ENCODE measurements around the gene LZTFL1. TPM values are rescaled to one million over a fixed set of nuclear protein-coding genes. Genes with fewer than 3 reads are reported as not detected.

Gene LZTFL1
- polyA plus RNA-seq, 1 experiment: 32.4 TPM

DNA sequence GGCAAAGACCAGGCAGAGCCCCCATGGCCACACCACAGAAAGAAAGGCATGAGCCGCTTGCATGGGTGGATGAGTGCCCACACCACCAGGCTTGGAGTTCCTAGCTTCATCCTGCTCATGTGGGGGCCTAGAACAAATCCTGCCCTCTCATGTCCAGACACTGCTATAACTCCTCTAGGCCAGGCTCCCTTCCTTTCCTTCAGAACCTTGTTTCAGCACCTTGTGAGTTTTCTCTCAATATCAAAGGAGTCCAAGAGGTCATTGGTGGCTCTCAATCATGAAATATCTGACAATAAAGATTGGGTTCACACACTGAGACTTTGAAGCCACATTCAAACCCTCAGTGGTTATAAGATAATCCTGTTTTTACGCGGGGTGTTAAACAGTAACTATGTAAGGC is 58.3 kb downstream of the LZTFL1 start:
- no peaks in the 10 kb centered on the region; the same call in 1 of the 2 replicates for H3K9me3 ChIP-seq (ENCODE audit: control insufficient read depth, insufficient read depth, low read length)
- no peak for DNase-seq (ENCODE audit: low read depth, low spot score)
- peaks cover 45% of the 10 kb centered on the region for H3K27me3 ChIP-seq (ENCODE audit: control insufficient read depth, insufficient read depth, low read length)
- no peak overlapping the region for H3K4me3 ChIP-seq (ENCODE audit: low read depth, low read length)
- TF ChIP-seq CTCF (IDR thresholded peaks at IDR 0.05; ENCODE audit: low read depth, low read length): no peak; the same call in 1 of the 2 replicates
- ChIA-PET POLR2A (no interaction called here), CTCF (interaction anchor here (1.4 kb wide), 1 partner anchor 295 kb away, joined by 5 read pairs; no protein-coding TSS in a partner anchor)
- H3K27ac ChIP-seq (ENCODE audit: low read depth, low read length): no peak overlapping the region

- Histone ChIP-seq H3K27me3 (ENCODE audit: control insufficient read depth, insufficient read depth, low read length) (peaks cover 48% of the 10 kb centered on the region), H3K27ac (ENCODE audit: low read depth, low read length) (no peak overlapping the region), H3K9me3 (ENCODE audit: control insufficient read depth, insufficient read depth, low read length) (no peaks in the 10 kb centered on the region; the same call in 1 of the 2 replicates), H3K4me3 (ENCODE audit: low read depth, low read length) (no peak overlapping the region)
- ChIA-PET POLR2A (no interaction called here), CTCF (no interaction called here)
- no peak for DNase-seq (ENCODE audit: low read depth, low spot score)
- no peak for TF ChIP-seq CTCF (IDR thresholded peaks at IDR 0.05; ENCODE audit: low read depth, low read length)
These were observed 59.5 kb downstream of the LZTFL1 start for GRCh38 chr3:45782381-45782780.

DNA sequence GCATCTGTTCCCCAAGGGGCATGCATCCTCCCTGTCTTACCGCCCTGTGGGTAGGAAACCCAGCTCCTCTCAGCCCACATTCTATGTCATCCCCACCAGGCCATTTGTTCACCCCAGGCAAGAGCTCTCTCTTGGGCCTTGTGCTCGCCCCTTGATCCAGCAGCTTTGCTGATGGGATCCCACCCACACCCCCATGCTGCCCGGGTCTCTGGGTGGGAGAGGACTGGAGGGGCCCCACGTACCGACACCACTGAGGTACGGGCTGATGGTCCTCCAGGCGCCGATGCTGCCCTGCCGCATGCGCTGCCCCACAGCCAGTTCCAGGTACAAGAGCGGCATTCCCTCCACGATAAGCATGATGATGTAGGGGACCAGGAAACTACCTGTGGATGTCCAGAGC is 60.1 kb downstream of the LZTFL1 start:
- ChIA-PET POLR2A (no interaction called here), CTCF (no interaction called here)
- DNase-seq (ENCODE audit: low read depth, low spot score): no peak
- Histone ChIP-seq H3K4me3 (ENCODE audit: low read depth, low read length) (no peak overlapping the region), H3K9me3 (ENCODE audit: control insufficient read depth, insufficient read depth, low read length) (no peaks in the 10 kb centered on the region; the same call in 1 of the 2 replicates), H3K27ac (ENCODE audit: low read depth, low read length) (no peak overlapping the region), H3K27me3 (ENCODE audit: control insufficient read depth, insufficient read depth, low read length) (peaks cover 50% of the 10 kb centered on the region)
- TF ChIP-seq CTCF (IDR thresholded peaks at IDR 0.05; ENCODE audit: low read depth, low read length): no peak

GRCh38 chr3:45781271-45781670 is 60.6 kb downstream of the LZTFL1 start:
- CTCF ChIA-PET: no interaction called here
- peaks cover 53% of the 10 kb centered on the region for H3K27me3 ChIP-seq (ENCODE audit: control insufficient read depth, insufficient read depth, low read length)
- H3K4me3 ChIP-seq (ENCODE audit: low read depth, low read length): no peak overlapping the region
- H3K27ac ChIP-seq (ENCODE audit: low read depth, low read length): no peak overlapping the region
- no peaks in the 10 kb centered on the region; the same call in 1 of the 2 replicates for H3K9me3 ChIP-seq (ENCODE audit: control insufficient read depth, insufficient read depth, low read length)
- POLR2A ChIA-PET: no interaction called here
- TF ChIP-seq CTCF (IDR thresholded peaks at IDR 0.05; ENCODE audit: low read depth, low read length): no peak
- DNase-seq (ENCODE audit: low read depth, low spot score): no peak

- TF ChIP-seq CTCF (IDR thresholded peaks at IDR 0.05; ENCODE audit: low read depth, low read length): no peak
- H3K9me3 ChIP-seq (ENCODE audit: control insufficient read depth, insufficient read depth, low read length): no peaks in the 10 kb centered on the region; the same call in 1 of the 2 replicates
- H3K4me3 ChIP-seq (ENCODE audit: low read depth, low read length): no peak overlapping the region
- POLR2A ChIA-PET: no interaction called here
- peaks cover 59% of the 10 kb centered on the region for H3K27me3 ChIP-seq (ENCODE audit: control insufficient read depth, insufficient read depth, low read length)
- CTCF ChIA-PET: no interaction called here
- DNase-seq (ENCODE audit: low read depth, low spot score): no peak
- H3K27ac ChIP-seq (ENCODE audit: low read depth, low read length): no peak overlapping the region
These were observed 61.9 kb downstream of the LZTFL1 start for GRCh38 chr3:45779746-45780735.

Data from AG04450 (cell line).